MCF 10A (cell line): ENCODE measurements around the gene SPRING1. TPM values are rescaled to one million over a fixed set of nuclear protein-coding genes. Genes with fewer than 3 reads are reported as not detected.

Experiments used
- BruUV-seq: library from RNA; stranded (reverse); fragments of 400-500 nt; replicated peaks from 2 replicates; lab custom pipeline; 2021; lab: Mats Ljungman, UMichigan
- CTCF ChIA-PET: fragments of 300-600 bp; sonication (Branson Sonifier 250); formaldehyde crosslinking; extraction: SDS; loops from one replicate; lab custom pipeline; 2021; ENCODE audit warnings: antibody characterized with exemption, inconsistent platforms; lab: Yijun Ruan, JAX
- POLR2A ChIA-PET: fragments of 300-600, 350-650 bp; sonication (Branson Sonifier 250); formaldehyde crosslinking; extraction: SDS; loops from one replicate; lab custom pipeline; 2020; ENCODE audit warnings: antibody characterized with exemption, inconsistent platforms; lab: Yijun Ruan, JAX
- DNase-seq: peaks from one replicate; pipeline ENCODE4 v3.0.0-alpha.2; 2018; ENCODE audit not compliant: unreplicated experiment
- H3K27ac Mint-ChIP-seq: one replicate; pipeline ENCODE4 v1.8.0; 2022; ENCODE audit warnings: mild to moderate bottlenecking, low read depth, mixed read lengths; ENCODE audit not compliant: unreplicated experiment
- H3K27me3 Mint-ChIP-seq: one replicate; pipeline ENCODE4 v1.8.0; 2022; ENCODE audit warnings: mixed read lengths; ENCODE audit not compliant: insufficient read depth, unreplicated experiment
- H3K36me3 Mint-ChIP-seq: one replicate; pipeline ENCODE4 v1.8.0; 2022; ENCODE audit warnings: mild to moderate bottlenecking, moderate library complexity, mixed read lengths; ENCODE audit not compliant: insufficient read depth, unreplicated experiment
- H3K4me1 Mint-ChIP-seq: one replicate; pipeline ENCODE4 v1.8.0; 2022; ENCODE audit warnings: mixed read lengths; ENCODE audit not compliant: insufficient read depth, unreplicated experiment
- H3K4me3 Mint-ChIP-seq: one replicate; pipeline ENCODE4 v1.8.0; 2022; ENCODE audit warnings: mild to moderate bottlenecking, moderate library complexity, mixed read lengths; ENCODE audit not compliant: unreplicated experiment
- H3K9me3 Mint-ChIP-seq: one replicate; pipeline ENCODE4 v1.8.0; 2022; ENCODE audit warnings: mixed read lengths; ENCODE audit not compliant: unreplicated experiment
- intact Hi-C: fragments of 100-400 bp; cut with micrococcal nuclease; formaldehyde crosslinking; loops from 2 replicates; pipeline ENCODE4 v1.14.1; 2022
- total RNA-seq: library from RNA; stranded (reverse); gene quantifications from 2 replicates; pipeline ENCODE4 v1.2.3, GENCODE V29; 2022
- TF ChIP-seq, protein P1 (sequence below): fragments of 200-600 bp; IDR thresholded peaks from one replicate; pipeline ENCODE4 v1.8.0; 2022; ENCODE audit warnings: antibody characterized with exemption, mild to moderate bottlenecking; ENCODE audit not compliant: unreplicated experiment

The SPRING1 gene
- total RNA-seq, 1 experiment from 2014 or later = 26.2 TPM

DNA sequence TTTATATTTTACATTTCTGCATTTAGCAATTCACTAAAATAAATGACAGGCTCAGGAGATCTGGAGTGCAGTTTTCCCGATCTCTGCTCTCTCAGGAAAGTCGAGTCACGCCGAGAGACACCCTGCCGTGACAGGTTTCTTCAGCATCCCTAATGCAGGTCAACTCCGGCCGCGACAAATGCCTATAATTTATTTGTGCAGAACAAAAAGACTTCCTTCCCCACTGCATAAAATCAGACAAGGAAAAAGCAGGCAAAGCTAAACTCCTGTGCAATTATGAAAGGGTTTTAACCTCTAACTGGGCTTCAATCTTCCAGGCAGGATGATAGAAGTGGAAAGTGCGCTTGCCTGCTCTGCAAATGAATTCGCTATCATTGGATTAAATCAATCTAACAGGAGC, 28.1 kb downstream of the SPRING1 start:
- H3K27me3 Mint-ChIP-seq = no peaks in the 10 kb centered on the region
- peaks cover 9% of the 10 kb centered on the region for H3K4me1 Mint-ChIP-seq
- TF ChIP-seq, protein P1, sequence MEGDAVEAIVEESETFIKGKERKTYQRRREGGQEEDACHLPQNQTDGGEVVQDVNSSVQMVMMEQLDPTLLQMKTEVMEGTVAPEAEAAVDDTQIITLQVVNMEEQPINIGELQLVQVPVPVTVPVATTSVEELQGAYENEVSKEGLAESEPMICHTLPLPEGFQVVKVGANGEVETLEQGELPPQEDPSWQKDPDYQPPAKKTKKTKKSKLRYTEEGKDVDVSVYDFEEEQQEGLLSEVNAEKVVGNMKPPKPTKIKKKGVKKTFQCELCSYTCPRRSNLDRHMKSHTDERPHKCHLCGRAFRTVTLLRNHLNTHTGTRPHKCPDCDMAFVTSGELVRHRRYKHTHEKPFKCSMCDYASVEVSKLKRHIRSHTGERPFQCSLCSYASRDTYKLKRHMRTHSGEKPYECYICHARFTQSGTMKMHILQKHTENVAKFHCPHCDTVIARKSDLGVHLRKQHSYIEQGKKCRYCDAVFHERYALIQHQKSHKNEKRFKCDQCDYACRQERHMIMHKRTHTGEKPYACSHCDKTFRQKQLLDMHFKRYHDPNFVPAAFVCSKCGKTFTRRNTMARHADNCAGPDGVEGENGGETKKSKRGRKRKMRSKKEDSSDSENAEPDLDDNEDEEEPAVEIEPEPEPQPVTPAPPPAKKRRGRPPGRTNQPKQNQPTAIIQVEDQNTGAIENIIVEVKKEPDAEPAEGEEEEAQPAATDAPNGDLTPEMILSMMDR = no peak
- intact Hi-C loops = loop anchor here (5.0 kb wide), 3 partner anchors 432 to 712 kb away; partner anchors contain the start of gene MED13L
- ChIA-PET POLR2A (interaction anchor here (1.3 to 1.8 kb wide), 2 partner anchors 173 to 722 kb away, joined by 3 to 4 read pairs; no protein-coding TSS in a partner anchor), CTCF (interaction anchor here (0.6 to 2.9 kb wide), 39 partner anchors 9 to 958 kb away, joined by 3 to 19 read pairs (median 4); partner anchors contain the start of gene HRK)
- no peaks in the 10 kb centered on the region for H3K9me3 Mint-ChIP-seq
- no TSS peak for BruUV-seq
- H3K27ac Mint-ChIP-seq = no peak overlapping the region
- H3K36me3 Mint-ChIP-seq = peaks cover 9% of the 10 kb centered on the region
- DNase-seq = no peak
- no peak overlapping the region for H3K4me3 Mint-ChIP-seq

DNA sequence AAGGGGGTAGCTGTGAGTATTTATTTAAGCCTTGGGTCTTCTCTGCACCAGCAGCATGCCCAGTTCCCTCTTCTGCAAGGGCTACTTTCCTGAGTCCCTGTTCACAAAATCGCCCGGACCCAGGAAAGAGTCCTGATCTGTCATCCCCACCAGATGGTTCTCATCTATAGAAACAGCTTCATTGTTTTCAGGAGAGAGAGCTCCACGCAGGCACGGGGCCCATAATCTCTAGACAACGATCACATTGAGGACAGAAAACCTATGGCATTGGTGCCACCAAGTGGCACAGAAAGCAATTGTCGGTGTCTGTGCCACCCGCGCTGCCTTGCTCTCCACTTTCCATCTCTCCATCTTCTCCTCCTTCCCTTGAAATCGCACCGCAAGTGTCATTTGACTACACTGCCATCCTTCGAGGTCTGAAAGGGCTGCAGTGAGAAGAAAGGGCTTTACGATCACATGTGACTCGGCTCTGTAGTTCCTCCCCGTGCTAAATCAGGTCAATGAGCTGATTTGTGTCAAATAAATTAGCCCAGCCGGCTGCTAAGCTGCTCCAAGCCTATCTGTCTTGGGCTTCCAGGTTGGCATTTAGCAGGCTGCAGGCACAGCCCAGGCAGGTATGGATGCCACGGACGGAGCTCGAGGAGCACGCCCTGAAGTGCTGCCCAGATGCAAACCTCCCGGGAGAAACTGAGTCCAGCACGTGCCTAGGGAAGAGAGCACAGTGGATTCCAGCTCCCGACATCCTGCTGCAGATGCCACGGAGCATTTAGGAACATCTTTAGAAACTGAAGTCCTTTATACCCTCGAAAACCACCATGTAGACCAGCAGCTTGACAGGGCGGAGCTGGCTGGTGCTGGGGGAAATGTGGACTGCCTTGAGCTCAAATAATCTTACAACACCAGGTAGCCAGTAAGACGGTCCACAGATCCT, 28.8 kb downstream of the SPRING1 start:
- peak; percentile 61 for DNase-seq
- Mint-ChIP-seq H3K4me3 (no peak overlapping the region), H3K4me1 (peaks cover 9% of the 10 kb centered on the region), H3K36me3 (peaks cover 5% of the 10 kb centered on the region), H3K27me3 (no peaks in the 10 kb centered on the region), H3K9me3 (no peaks in the 10 kb centered on the region), H3K27ac (no peak overlapping the region)
- intact Hi-C loops = loop anchor here (5.0 kb wide), 3 partner anchors 432 to 712 kb away; partner anchors contain the start of gene MED13L
- no TSS peak for BruUV-seq
- CTCF ChIA-PET = interaction anchor here (0.5 to 2.9 kb wide), 53 partner anchors 9 to 957 kb away, joined by 3 to 19 read pairs (median 4); partner anchors contain the start of gene HRK
- TF ChIP-seq, protein P1 = peak; percentile 71
- POLR2A ChIA-PET = interaction anchor here (0.6 to 1.8 kb wide), 5 partner anchors 150 to 721 kb away, joined by 3 to 5 read pairs (median 3); partner anchors contain the start of gene MAP1LC3B2

DNA sequence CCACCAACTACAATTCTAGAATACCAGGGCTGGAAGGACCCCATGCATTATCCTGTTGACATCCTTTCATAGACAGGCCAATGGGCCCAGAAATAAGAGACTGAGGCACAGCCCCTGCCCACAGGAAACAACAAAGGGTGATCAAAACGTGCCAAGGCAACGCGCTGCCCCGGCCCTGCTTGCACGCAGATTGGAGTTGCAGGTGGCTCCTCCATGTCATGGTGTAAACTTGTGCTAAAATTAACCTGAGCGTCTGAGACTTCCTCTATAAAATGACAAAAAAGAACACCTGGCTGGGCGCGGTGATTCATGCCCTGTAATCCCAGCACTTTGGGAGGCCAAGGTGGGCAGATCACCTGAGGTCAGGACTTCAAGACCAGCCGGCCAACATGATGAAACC, 30.1 kb downstream of the SPRING1 start:
- DNase-seq = no peak
- POLR2A ChIA-PET = no interaction called here
- no TSS peak for BruUV-seq
- CTCF ChIA-PET = interaction anchor here (0.6 to 2.9 kb wide), 5 partner anchors 11 to 430 kb away, joined by 3 to 10 read pairs (median 4); no protein-coding TSS in a partner anchor
- TF ChIP-seq, protein P1 = no peak
- H3K4me1 Mint-ChIP-seq = peaks cover 9% of the 10 kb centered on the region
- H3K27me3 Mint-ChIP-seq = no peaks in the 10 kb centered on the region
- H3K9me3 Mint-ChIP-seq = no peaks in the 10 kb centered on the region
- peaks cover 5% of the 10 kb centered on the region for H3K36me3 Mint-ChIP-seq
- H3K27ac Mint-ChIP-seq = no peak overlapping the region
- intact Hi-C loops = loop anchor here (5.0 kb wide), 3 partner anchors 430 to 710 kb away; partner anchors contain the start of gene MED13L
- H3K4me3 Mint-ChIP-seq = no peak overlapping the region
